ENCODE data around the gene DCC. TPM values are rescaled to one million over a fixed set of nuclear protein-coding genes. Genes with fewer than 3 reads are reported as not detected.

Gene DCC
- total and polyA plus RNA-seq, 2 of the 8 experiments (the other 6 are each of a cell fraction or from before 2014, with no cell fraction given), result 0.14 to 1.4 TPM

DNA sequence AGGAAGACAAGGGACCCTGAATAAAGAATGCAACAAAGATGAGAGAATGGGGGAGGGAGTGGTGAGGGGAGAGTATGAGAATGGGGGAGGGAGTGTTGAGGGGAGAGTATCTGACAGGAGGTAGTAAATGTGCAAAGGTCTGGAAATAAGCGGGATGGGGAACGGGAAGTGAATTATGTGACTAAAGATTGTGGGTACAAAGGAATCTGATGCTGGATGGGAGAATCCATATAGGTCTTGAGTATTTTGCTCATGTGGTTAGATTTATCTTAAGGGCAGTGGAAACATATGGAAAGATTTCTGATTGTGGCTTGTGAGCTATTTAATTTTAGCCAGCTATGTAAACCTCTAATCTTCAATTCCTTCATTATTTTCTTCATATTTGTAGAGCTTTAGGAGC lies 593.4 kb downstream of the DCC start:
- DNase-seq (ENCODE audit: low read depth in 1 of 2, low spot score in 2 of 2) (no peak), FAIRE-seq (no peak)
- Histone ChIP-seq H3K56ac (replicated peaks; ENCODE audit: insufficient read length, low read depth, low read length) (no peak overlapping the region), H4K8ac (ENCODE audit: extremely low read depth, insufficient read depth, low read length) (no peak overlapping the region), H3K14ac (ENCODE audit: insufficient read length) (no peak overlapping the region), H4K20me1 (replicated peaks in 1 of 2; ENCODE audit: control insufficient read depth in 1 of 2, insufficient read depth in 2 of 2, low read length in 2 of 2) (no peaks in the 10 kb centered on the region), H2BK120ac (replicated peaks; ENCODE audit: low read depth, low read length) (no peak overlapping the region), H3K4me2 (ENCODE audit: insufficient read depth in 1 of 2, low read depth in 2 of 2, low read length in 2 of 2) (no peak overlapping the region), H3K27me3 (replicated peaks in 1 of 4; ENCODE audit: control insufficient read depth in 3 of 4, extremely low read depth in 1 of 4, insufficient read depth in 3 of 4, low read length in 3 of 4) (no peaks in the 10 kb centered on the region), H2AK5ac (ENCODE audit: low read depth, low read length) (no peak overlapping the region), H3K79me1 (ENCODE audit: low read depth, low read length) (no peaks in the 10 kb centered on the region), H3K4me1 (replicated peaks in 1 of 4; ENCODE audit: control insufficient read depth in 3 of 4, insufficient read depth in 4 of 4, low read length in 3 of 4) (no peaks in the 10 kb centered on the region), H2BK5ac (ENCODE audit: low read depth, low read length) (no peak overlapping the region), H3K9me3 (ENCODE audit: insufficient read depth in 2 of 2, low read depth in 1 of 2, low read length in 1 of 2) (no peaks in the 10 kb centered on the region), H3K27ac (ENCODE audit: low read depth, low read length) (no peak overlapping the region), H3K4me3 (ENCODE audit: extremely low read depth in 1 of 4, insufficient read depth in 2 of 4, low read depth in 3 of 4, low read length in 4 of 4) (no peak overlapping the region), H4K5ac (ENCODE audit: insufficient read length, low read depth, low read length) (no peak overlapping the region), H2BK15ac (ENCODE audit: low read length) (no peak overlapping the region), H2BK12ac (ENCODE audit: low read depth, low read length) (no peak overlapping the region), H3K79me2 (ENCODE audit: control insufficient read depth in 1 of 2, insufficient read depth in 2 of 2, low read length in 2 of 2) (no peaks in the 10 kb centered on the region), H2BK20ac (ENCODE audit: low read length) (no peak overlapping the region), H2AFZ (ENCODE audit: low read length) (no peak overlapping the region), H3K18ac (ENCODE audit: extremely low read depth, low read length) (no peak overlapping the region), H3K9ac (replicated peaks in 1 of 4; ENCODE audit: extremely low read depth in 1 of 4, low read depth in 3 of 4, low read length in 3 of 4) (no peak overlapping the region), H3K4ac (replicated peaks; ENCODE audit: insufficient read length, low read depth, low read length) (no peak overlapping the region), H3K36me3 (ENCODE audit: control insufficient read depth in 2 of 4, insufficient read depth in 4 of 4, low read length in 3 of 4) (no peaks in the 10 kb centered on the region), H3K23me2 (ENCODE audit: low read depth, low read length) (peaks cover 3% of the 10 kb centered on the region; the same call in 1 of the 2 replicates), H4K91ac (replicated peaks; ENCODE audit: insufficient read length, low read length) (no peak overlapping the region), H3K23ac (ENCODE audit: insufficient read length) (no peak overlapping the region)
- ChIA-PET POLR2A (ENCODE audit: partially characterized antibody) (no interaction called here), CTCF (ENCODE audit: partially characterized antibody) (interaction anchor here (0.6 to 1.1 kb wide), 3 partner anchors 28 to 1254 kb away, joined by 3 to 4 read pairs (median 3); no protein-coding TSS in a partner anchor)
- 76 to 100% methylated on average over 2 of the region's 2 CpGs for WGBS, 2 experiments (ENCODE audit: extremely low coverage in 1 of 2, insufficient coverage in 1 of 2, insufficient read length in 1 of 2, insufficient replicate concordance in 2 of 2, low coverage in 1 of 2, low lambda C conversion rate in 2 of 2, missing lambda C conversion rate in 1 of 2)
- no peak for TF ChIP-seq POLR2A (IDR thresholded peaks at IDR 0.05; ENCODE audit: control extremely low read depth in 1 of 2, low read depth in 2 of 2, low read length in 2 of 2)
- TF ChIP-seq NRF1 (IDR thresholded peaks at IDR 0.05; ENCODE audit: low read depth, low read length), result no peak
- no peak for TF ChIP-seq E2F6 (IDR thresholded peaks at IDR 0.05)
- TF ChIP-seq RFX5 (IDR thresholded peaks at IDR 0.05; ENCODE audit: borderline replicate concordance, low read depth, low read length), result no peak
- no peak for TF ChIP-seq ATF2 (IDR thresholded peaks at IDR 0.05; ENCODE audit: low read length)

Measured in H1 (cell line).